ENCODE data around the gene LAD1.

DNA sequence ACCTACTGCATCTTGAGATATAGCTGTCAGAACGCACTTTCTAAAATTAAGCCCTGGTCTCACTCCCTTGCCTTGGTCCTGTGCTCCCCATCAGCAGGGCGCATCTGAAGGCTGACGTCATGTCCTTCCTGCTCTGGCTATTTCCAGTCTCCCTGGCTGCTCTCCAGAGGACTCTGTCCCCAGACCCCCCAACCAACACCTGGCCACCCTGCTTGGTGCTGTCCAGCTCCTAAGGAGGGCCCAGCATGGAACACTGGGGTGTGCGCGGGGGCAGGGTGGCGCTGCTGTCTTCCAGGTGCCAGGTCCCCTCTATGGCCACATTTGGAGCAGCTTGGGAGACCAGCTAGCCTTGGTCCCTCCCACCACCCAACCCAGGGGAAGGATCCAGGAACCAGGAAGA is 29.9 kb downstream of the LAD1 start:
- TF ChIP-seq, protein P1, sequence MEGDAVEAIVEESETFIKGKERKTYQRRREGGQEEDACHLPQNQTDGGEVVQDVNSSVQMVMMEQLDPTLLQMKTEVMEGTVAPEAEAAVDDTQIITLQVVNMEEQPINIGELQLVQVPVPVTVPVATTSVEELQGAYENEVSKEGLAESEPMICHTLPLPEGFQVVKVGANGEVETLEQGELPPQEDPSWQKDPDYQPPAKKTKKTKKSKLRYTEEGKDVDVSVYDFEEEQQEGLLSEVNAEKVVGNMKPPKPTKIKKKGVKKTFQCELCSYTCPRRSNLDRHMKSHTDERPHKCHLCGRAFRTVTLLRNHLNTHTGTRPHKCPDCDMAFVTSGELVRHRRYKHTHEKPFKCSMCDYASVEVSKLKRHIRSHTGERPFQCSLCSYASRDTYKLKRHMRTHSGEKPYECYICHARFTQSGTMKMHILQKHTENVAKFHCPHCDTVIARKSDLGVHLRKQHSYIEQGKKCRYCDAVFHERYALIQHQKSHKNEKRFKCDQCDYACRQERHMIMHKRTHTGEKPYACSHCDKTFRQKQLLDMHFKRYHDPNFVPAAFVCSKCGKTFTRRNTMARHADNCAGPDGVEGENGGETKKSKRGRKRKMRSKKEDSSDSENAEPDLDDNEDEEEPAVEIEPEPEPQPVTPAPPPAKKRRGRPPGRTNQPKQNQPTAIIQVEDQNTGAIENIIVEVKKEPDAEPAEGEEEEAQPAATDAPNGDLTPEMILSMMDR (IDR thresholded peaks at IDR 0.05): no peak
- no peak for TF ChIP-seq POLR2A (IDR thresholded peaks at IDR 0.05)

All from vagina (tissue), 2 donors.